ENCODE measurements around the gene MOB3B. TPM values are rescaled to one million over a fixed set of nuclear protein-coding genes. Genes with fewer than 3 reads are reported as not detected.

MOB3B gene
- polyA plus RNA-seq, 2 of the 4 experiments (the other 2 are of a cell fraction), result 6.0 to 6.4 TPM

DNA sequence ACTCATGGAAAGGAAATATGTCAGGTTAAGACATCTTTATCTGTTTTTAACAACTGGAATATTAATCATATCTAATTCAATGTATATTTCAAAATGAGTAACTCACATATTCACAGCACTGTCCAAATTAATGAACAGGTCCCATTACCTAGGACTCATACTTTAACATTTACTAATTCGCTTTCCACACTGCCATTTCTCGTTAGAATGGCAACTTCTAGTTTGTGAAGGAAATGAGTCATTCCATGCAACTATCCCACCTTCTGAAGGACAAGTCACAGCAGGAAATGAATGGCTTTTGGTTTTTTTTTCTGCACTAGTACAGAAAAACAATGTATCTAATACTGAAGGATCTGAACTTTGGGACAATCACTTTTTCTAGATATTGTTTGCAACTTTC, 30.2 kb downstream of the MOB3B start:
- Histone ChIP-seq H3K4me3 (no peak overlapping the region), H3K27ac (peak overlapping the region; percentile 11 to 29; a peak in 3 of 6 replicates), H3K9me3 (no peaks in the 10 kb centered on the region), H3K4me2 (peak overlapping the region; percentile 60), H3K4me1 (peaks cover 9% of the 10 kb centered on the region; the same call in 2 of the 3 replicates)
- peak; percentile 35; the same call in 1 of the 2 replicates for TF ChIP-seq FOSL2 (IDR thresholded peaks at IDR 0.05)
- peak; percentile 74 for TF ChIP-seq FOSL2 (CRISPR knock-in tag; IDR thresholded peaks at IDR 0.05)
- TF ChIP-seq JUN (IDR thresholded peaks at IDR 0.05), result no peak
- TF ChIP-seq, protein P1, sequence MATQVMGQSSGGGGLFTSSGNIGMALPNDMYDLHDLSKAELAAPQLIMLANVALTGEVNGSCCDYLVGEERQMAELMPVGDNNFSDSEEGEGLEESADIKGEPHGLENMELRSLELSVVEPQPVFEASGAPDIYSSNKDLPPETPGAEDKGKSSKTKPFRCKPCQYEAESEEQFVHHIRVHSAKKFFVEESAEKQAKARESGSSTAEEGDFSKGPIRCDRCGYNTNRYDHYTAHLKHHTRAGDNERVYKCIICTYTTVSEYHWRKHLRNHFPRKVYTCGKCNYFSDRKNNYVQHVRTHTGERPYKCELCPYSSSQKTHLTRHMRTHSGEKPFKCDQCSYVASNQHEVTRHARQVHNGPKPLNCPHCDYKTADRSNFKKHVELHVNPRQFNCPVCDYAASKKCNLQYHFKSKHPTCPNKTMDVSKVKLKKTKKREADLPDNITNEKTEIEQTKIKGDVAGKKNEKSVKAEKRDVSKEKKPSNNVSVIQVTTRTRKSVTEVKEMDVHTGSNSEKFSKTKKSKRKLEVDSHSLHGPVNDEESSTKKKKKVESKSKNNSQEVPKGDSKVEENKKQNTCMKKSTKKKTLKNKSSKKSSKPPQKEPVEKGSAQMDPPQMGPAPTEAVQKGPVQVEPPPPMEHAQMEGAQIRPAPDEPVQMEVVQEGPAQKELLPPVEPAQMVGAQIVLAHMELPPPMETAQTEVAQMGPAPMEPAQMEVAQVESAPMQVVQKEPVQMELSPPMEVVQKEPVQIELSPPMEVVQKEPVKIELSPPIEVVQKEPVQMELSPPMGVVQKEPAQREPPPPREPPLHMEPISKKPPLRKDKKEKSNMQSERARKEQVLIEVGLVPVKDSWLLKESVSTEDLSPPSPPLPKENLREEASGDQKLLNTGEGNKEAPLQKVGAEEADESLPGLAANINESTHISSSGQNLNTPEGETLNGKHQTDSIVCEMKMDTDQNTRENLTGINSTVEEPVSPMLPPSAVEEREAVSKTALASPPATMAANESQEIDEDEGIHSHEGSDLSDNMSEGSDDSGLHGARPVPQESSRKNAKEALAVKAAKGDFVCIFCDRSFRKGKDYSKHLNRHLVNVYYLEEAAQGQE (IDR thresholded peaks at IDR 0.05), result no peak
- TF ChIP-seq, protein P2, sequence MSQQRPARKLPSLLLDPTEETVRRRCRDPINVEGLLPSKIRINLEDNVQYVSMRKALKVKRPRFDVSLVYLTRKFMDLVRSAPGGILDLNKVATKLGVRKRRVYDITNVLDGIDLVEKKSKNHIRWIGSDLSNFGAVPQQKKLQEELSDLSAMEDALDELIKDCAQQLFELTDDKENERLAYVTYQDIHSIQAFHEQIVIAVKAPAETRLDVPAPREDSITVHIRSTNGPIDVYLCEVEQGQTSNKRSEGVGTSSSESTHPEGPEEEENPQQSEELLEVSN (IDR thresholded peaks at IDR 0.05; ENCODE audit: borderline replicate concordance, low read depth), result no peak
- 0 out of 2 replicates have a peak, but pooled peaks have one; percentile 33 for TF ChIP-seq JUNB (IDR thresholded peaks at IDR 0.05)
- TF ChIP-seq, protein P3, sequence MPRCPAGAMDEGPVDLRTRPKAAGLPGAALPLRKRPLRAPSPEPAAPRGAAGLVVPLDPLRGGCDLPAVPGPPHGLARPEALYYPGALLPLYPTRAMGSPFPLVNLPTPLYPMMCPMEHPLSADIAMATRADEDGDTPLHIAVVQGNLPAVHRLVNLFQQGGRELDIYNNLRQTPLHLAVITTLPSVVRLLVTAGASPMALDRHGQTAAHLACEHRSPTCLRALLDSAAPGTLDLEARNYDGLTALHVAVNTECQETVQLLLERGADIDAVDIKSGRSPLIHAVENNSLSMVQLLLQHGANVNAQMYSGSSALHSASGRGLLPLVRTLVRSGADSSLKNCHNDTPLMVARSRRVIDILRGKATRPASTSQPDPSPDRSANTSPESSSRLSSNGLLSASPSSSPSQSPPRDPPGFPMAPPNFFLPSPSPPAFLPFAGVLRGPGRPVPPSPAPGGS (IDR thresholded peaks at IDR 0.05), result no peak
- no peak for TF ChIP-seq RFX5 (IDR thresholded peaks at IDR 0.05)
- DNase-seq (ENCODE audit: low read depth in 1 of 2, low spot score in 1 of 2) (peak; percentile 11 to 47), ATAC-seq (peak in 1 of 2 experiments; percentile 54; a peak in 2 of 6 replicates), FAIRE-seq (peak; percentile 88)
- ChIA-PET CTCF (no interaction called here), POLR2A (interaction anchor here (1.2 kb wide), 1 partner anchor 17 kb away, joined by 4 read pairs; no protein-coding TSS in a partner anchor)
- WGBS (ENCODE audit: missing lambda C conversion rate), result 2% methylated on average over 2 of the region's 2 CpGs

DNA sequence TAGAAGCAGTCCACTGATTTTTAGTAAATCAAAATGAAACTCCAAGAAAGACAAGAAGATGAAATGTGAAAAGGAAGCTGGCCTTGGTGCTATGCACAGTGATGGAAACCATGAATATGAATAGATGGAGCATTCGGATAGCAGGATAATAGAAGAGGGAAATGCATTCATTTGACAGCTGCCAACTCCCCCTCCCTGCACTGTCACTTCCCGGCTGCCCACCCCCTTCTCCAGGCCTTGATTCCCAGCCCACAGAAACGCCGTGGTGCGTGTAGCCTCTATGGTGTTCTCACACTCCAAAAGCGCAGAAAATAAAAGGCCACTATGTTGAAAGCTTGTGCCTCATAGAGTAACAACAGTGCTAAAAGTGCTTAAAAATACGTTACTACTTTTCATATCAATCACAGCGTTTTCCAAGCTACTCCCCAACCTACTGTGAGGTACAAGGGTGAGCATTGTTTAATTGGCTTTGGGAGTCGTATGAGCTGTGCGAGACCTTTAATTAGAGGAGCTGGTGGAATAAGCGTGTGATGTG, 31.7 kb downstream of the MOB3B start:
- H3K4me1 ChIP-seq, result peaks cover 9% of the 10 kb centered on the region; the same call in 2 of the 3 replicates
- ChIA-PET POLR2A (interaction anchor here (1.2 kb wide), 1 partner anchor 18 kb away, joined by 4 read pairs; no protein-coding TSS in a partner anchor), CTCF (interaction anchor here (1.5 kb wide), 1 partner anchor 31 kb away, joined by 6 read pairs; the partner anchor contains the start of gene MOB3B)
- DNase-seq (ENCODE audit: low read depth in 1 of 2, low spot score in 1 of 2), result no peak
- TF ChIP-seq RAD21 (conservative IDR thresholded peaks at IDR 0.05 in 1 of 2, IDR thresholded peaks at IDR 0.05 in 1 of 2), result no peak
- TF ChIP-seq CHD4 (IDR thresholded peaks at IDR 0.05; ENCODE audit: borderline replicate concordance), result no peak
- no peak for TF ChIP-seq TFCP2L1 (CRISPR knock-in tag; IDR thresholded peaks at IDR 0.05)
- no peak for TF ChIP-seq RFX5 (IDR thresholded peaks at IDR 0.05)
- TF ChIP-seq ZFP36 (IDR thresholded peaks at IDR 0.05; ENCODE audit: borderline replicate concordance, partially characterized antibody), result no peak
- no peak for TF ChIP-seq EP300 (IDR thresholded peaks at IDR 0.05)
- TF ChIP-seq ZNF302 (CRISPR knock-in tag; IDR thresholded peaks at IDR 0.05), result no peak
- TF ChIP-seq HOXB13 (CRISPR knock-in tag; IDR thresholded peaks at IDR 0.05; ENCODE audit: low read depth), result no peak
- TF ChIP-seq FOXS1 (CRISPR knock-in tag; IDR thresholded peaks at IDR 0.05), result no peak
- no peak for TF ChIP-seq NR3C1 (IDR thresholded peaks at IDR 0.05)
- TF ChIP-seq CBX2 (IDR thresholded peaks at IDR 0.05; ENCODE audit: borderline replicate concordance, low read depth), result no peak
- no peak for TF ChIP-seq MAFK (IDR thresholded peaks at IDR 0.05; ENCODE audit: partially characterized antibody)
- TF ChIP-seq TP53 (CRISPR knock-in tag; IDR thresholded peaks at IDR 0.05), result no peak
- TF ChIP-seq, protein P4, sequence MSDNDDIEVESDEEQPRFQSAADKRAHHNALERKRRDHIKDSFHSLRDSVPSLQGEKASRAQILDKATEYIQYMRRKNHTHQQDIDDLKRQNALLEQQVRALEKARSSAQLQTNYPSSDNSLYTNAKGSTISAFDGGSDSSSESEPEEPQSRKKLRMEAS (IDR thresholded peaks at IDR 0.05), result no peak
- H3K4me2 ChIP-seq, result no peak overlapping the region
- peak overlapping the region in 1 of 2 experiments; percentile 16; a peak in 1 of 6 replicates for H3K27ac ChIP-seq
- no peak for ATAC-seq
- H3K9me3 ChIP-seq, result no peaks in the 10 kb centered on the region
- 81% methylated on average over 11 of the region's 11 CpGs for WGBS (ENCODE audit: missing lambda C conversion rate)
- no peak for FAIRE-seq
- H3K4me3 ChIP-seq, result no peak overlapping the region
